ENCODE measurements around the gene TCF12. TPM values are rescaled to one million over a fixed set of nuclear protein-coding genes. Genes with fewer than 3 reads are reported as not detected.

TCF12 gene
- polyA plus RNA-seq, 2 donors, result 6.8 to 9.5 TPM

DNA sequence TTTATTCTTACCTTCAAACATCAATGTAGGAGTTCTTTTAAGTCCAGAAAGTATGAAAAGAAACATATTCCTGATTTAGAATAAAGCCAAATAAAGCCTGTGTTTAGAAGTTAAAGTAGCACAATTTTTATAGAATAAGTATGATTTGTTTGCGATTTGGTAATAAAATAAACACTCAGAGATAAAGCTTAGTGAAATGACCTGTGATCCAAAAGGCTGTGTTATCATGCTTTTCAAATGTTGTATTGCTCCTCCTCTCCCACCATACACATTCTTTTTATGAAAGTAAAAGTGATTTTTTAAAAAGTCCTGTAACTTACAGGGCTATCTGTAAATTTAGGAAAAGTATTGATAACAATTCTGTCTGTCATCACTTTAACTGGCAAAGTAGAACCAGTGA, 319.2 kb downstream of the TCF12 start:
- Histone ChIP-seq H3K9me3 (ENCODE audit: control insufficient read depth in 2 of 2, insufficient read depth in 1 of 2, low read depth in 1 of 2, low read length in 1 of 2) (no peaks in the 10 kb centered on the region), H3K4me3 (ENCODE audit: low read depth in 1 of 2, low read length in 2 of 2) (no peak overlapping the region), H3K36me3 (ENCODE audit: control insufficient read depth in 2 of 2, insufficient read depth in 2 of 2, low read length in 1 of 2) (peaks cover 0 to under 1% of the 10 kb centered on the region in 2 donors), H3K4me1 (ENCODE audit: control insufficient read depth in 2 of 2, insufficient read depth in 2 of 2, low read length in 1 of 2) (no peaks in the 10 kb centered on the region), H3K27me3 (ENCODE audit: control insufficient read depth in 1 of 2, insufficient read depth in 2 of 2, low read length in 2 of 2) (no peaks in the 10 kb centered on the region), H3K27ac (ENCODE audit: low read depth in 2 of 2, low read length in 1 of 2) (no peak overlapping the region)
- WGBS, 2 donors, result 53 to 78% methylated on average over 1 of the region's 1 CpG

GRCh38 chr15:57245130-57245529, 326.7 kb downstream of the TCF12 start:
- 39% methylated on average over 3 of the region's 3 CpGs for WGBS, 2 donors
- H3K36me3 ChIP-seq (ENCODE audit: control insufficient read depth in 2 of 2, insufficient read depth in 2 of 2, low read length in 1 of 2), result peaks cover 0 to 3% of the 10 kb centered on the region in 2 donors

DNA sequence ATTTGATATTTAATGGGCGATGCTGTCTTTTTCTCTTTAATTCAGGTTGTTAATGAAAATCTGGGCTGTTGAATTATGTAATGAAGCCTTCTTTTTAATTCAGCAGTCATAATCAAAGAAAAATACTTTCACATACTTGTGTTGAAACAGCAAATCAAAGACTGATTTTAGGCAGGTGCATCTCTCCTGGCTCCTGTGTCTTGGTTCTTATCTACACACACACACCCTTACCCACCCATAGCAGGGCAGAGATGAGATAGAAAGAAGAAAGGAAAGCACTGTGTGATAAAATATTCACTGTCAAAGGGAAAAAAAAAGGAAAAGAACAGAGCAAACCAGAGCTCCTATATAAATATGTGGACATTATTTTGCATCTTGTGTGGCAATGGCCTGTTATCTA, 327.3 kb downstream of the TCF12 start:
- no peaks in the 10 kb centered on the region for H3K9me3 ChIP-seq (ENCODE audit: control insufficient read depth in 2 of 2, insufficient read depth in 1 of 2, low read depth in 1 of 2, low read length in 1 of 2)
- 97 to 98% methylated on average over 1 of the region's 1 CpG for WGBS, 2 donors
- H3K4me3 ChIP-seq (ENCODE audit: low read depth in 1 of 2, low read length in 2 of 2), result no peak overlapping the region
- no peak overlapping the region for H3K27ac ChIP-seq (ENCODE audit: low read depth in 2 of 2, low read length in 1 of 2)
- H3K36me3 ChIP-seq (ENCODE audit: control insufficient read depth in 2 of 2, insufficient read depth in 2 of 2, low read length in 1 of 2), result peaks cover 0 to 3% of the 10 kb centered on the region in 2 donors
- H3K4me1 ChIP-seq (ENCODE audit: control insufficient read depth in 2 of 2, insufficient read depth in 2 of 2, low read length in 1 of 2), result no peaks in the 10 kb centered on the region
- H3K27me3 ChIP-seq (ENCODE audit: control insufficient read depth in 1 of 2, insufficient read depth in 2 of 2, low read length in 2 of 2), result no peaks in the 10 kb centered on the region

More at GRCh38 chr15:57245130-57245529, 326.7 kb downstream of the TCF12 start:
- Histone ChIP-seq H3K27ac (ENCODE audit: low read depth in 2 of 2, low read length in 1 of 2) (no peak overlapping the region), H3K27me3 (ENCODE audit: control insufficient read depth in 1 of 2, insufficient read depth in 2 of 2, low read length in 2 of 2) (no peaks in the 10 kb centered on the region), H3K9me3 (ENCODE audit: control insufficient read depth in 2 of 2, insufficient read depth in 1 of 2, low read depth in 1 of 2, low read length in 1 of 2) (no peaks in the 10 kb centered on the region), H3K4me3 (ENCODE audit: low read depth in 1 of 2, low read length in 2 of 2) (no peak overlapping the region), H3K4me1 (ENCODE audit: control insufficient read depth in 2 of 2, insufficient read depth in 2 of 2, low read length in 1 of 2) (no peaks in the 10 kb centered on the region)

DNA sequence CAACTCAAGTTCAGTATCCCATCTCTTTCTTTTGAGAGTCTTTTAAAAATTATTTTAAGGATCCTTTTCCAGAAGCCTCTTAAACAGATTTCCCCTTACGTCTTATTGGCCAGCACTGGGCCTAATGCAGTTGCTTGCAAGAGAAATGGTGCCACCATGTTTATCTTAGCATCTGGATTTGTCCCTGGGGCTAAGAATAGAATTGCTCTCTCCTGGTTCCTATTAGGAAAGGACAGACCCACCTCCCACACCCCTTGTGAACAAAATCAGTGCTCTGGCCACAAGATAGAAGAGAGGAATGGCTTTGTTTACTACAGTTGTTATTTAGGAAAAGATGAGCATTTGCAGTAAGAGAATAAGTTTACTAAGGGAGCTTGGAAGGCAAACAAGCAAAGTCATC, 329.6 kb downstream of the TCF12 start:
- Histone ChIP-seq H3K9me3 (ENCODE audit: control insufficient read depth in 2 of 2, insufficient read depth in 1 of 2, low read depth in 1 of 2, low read length in 1 of 2) (no peaks in the 10 kb centered on the region), H3K4me1 (ENCODE audit: control insufficient read depth in 2 of 2, insufficient read depth in 2 of 2, low read length in 1 of 2) (no peaks in the 10 kb centered on the region), H3K27ac (ENCODE audit: low read depth in 2 of 2, low read length in 1 of 2) (no peak overlapping the region), H3K4me3 (ENCODE audit: low read depth in 1 of 2, low read length in 2 of 2) (no peak overlapping the region), H3K36me3 (ENCODE audit: control insufficient read depth in 2 of 2, insufficient read depth in 2 of 2, low read length in 1 of 2) (peaks cover under 1 to 3% of the 10 kb centered on the region in 2 donors), H3K27me3 (ENCODE audit: control insufficient read depth in 1 of 2, insufficient read depth in 2 of 2, low read length in 2 of 2) (no peaks in the 10 kb centered on the region)
- WGBS, 2 donors, result 82 to 97% methylated on average over 1 of the region's 1 CpG

DNA sequence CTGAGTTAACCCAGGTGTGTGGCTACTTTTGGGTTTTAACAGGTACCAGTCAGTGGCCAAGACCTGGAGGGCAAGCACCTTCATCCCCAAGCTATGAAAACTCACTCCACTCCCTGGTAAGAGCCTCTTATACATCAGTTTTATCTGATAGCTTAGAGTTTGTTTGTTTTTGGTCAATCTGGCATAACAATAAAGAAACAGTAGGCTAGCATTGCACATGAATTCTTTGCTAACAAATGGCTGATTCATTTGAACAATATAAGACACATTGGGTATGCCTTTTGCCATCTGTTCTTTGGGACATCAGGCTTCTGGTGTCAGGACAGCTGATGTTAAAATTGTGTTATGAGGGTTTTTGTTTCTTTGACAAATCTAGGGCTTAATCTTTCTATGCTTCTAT, 332.9 kb downstream of the TCF12 start:
- Histone ChIP-seq H3K4me1 (ENCODE audit: control insufficient read depth in 2 of 2, insufficient read depth in 2 of 2, low read length in 1 of 2) (no peaks in the 10 kb centered on the region), H3K36me3 (ENCODE audit: control insufficient read depth in 2 of 2, insufficient read depth in 2 of 2, low read length in 1 of 2) (peaks cover 5% of the 10 kb centered on the region in 2 donors), H3K27me3 (ENCODE audit: control insufficient read depth in 1 of 2, insufficient read depth in 2 of 2, low read length in 2 of 2) (no peaks in the 10 kb centered on the region), H3K27ac (ENCODE audit: low read depth in 2 of 2, low read length in 1 of 2) (no peak overlapping the region), H3K4me3 (ENCODE audit: low read depth in 1 of 2, low read length in 2 of 2) (no peak overlapping the region), H3K9me3 (ENCODE audit: control insufficient read depth in 2 of 2, insufficient read depth in 1 of 2, low read depth in 1 of 2, low read length in 1 of 2) (no peaks in the 10 kb centered on the region)

DNA sequence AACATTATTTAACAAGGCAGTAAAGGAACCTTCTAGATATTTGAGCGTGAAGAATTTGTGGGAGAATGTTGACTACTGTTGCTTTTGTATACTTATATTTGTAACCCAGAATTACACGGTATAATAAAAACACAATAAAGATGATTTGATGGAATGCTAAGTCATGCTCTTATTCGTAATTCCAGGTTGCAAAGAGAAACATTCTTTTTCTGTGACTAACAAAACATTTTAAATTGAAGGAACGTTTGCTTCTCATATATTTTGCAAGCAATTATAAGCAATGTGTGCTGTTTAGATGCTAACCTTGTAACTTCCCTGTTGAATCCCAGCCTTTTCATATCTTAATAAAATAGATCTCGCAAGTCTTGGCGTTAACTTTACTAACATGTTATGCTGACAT, 333.5 kb downstream of the TCF12 start:
- H3K9me3 ChIP-seq (ENCODE audit: control insufficient read depth in 2 of 2, insufficient read depth in 1 of 2, low read depth in 1 of 2, low read length in 1 of 2), result no peaks in the 10 kb centered on the region
- 66 to 70% methylated on average over 6 of the region's 6 CpGs for WGBS, 2 donors
- no peaks in the 10 kb centered on the region for H3K27me3 ChIP-seq (ENCODE audit: control insufficient read depth in 1 of 2, insufficient read depth in 2 of 2, low read length in 2 of 2)
- H3K36me3 ChIP-seq (ENCODE audit: control insufficient read depth in 2 of 2, insufficient read depth in 2 of 2, low read length in 1 of 2), result peaks cover 5% of the 10 kb centered on the region in 2 donors
- no peaks in the 10 kb centered on the region for H3K4me1 ChIP-seq (ENCODE audit: control insufficient read depth in 2 of 2, insufficient read depth in 2 of 2, low read length in 1 of 2)
- no peak overlapping the region for H3K27ac ChIP-seq (ENCODE audit: low read depth in 2 of 2, low read length in 1 of 2)
- no peak overlapping the region for H3K4me3 ChIP-seq (ENCODE audit: low read depth in 1 of 2, low read length in 2 of 2)

DNA sequence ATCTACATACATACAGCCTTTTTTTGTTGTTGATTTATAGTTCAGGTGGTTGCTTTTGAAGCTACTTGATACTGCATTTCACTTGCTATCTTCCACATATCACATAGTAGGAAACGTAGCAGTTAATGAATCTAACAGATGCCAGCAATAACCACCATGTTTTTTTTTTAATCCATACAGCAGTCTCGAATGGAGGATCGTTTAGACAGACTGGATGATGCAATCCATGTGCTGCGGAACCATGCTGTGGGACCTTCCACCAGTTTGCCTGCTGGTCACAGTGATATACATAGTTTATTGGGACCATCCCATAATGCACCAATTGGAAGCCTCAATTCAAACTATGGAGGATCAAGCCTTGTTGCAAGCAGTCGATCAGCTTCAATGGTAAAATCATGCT, 334.6 kb downstream of the TCF12 start:
- no peak overlapping the region for H3K27ac ChIP-seq (ENCODE audit: low read depth in 2 of 2, low read length in 1 of 2)
- WGBS, 2 donors, result 83% methylated on average over 5 of the region's 5 CpGs
- no peaks in the 10 kb centered on the region for H3K9me3 ChIP-seq (ENCODE audit: control insufficient read depth in 2 of 2, insufficient read depth in 1 of 2, low read depth in 1 of 2, low read length in 1 of 2)
- H3K27me3 ChIP-seq (ENCODE audit: control insufficient read depth in 1 of 2, insufficient read depth in 2 of 2, low read length in 2 of 2), result no peaks in the 10 kb centered on the region
- H3K4me3 ChIP-seq (ENCODE audit: low read depth in 1 of 2, low read length in 2 of 2), result no peak overlapping the region
- peaks cover 3 to 5% of the 10 kb centered on the region in 2 donors for H3K36me3 ChIP-seq (ENCODE audit: control insufficient read depth in 2 of 2, insufficient read depth in 2 of 2, low read length in 1 of 2)
- no peaks in the 10 kb centered on the region for H3K4me1 ChIP-seq (ENCODE audit: control insufficient read depth in 2 of 2, insufficient read depth in 2 of 2, low read length in 1 of 2)

- H3K36me3 ChIP-seq (ENCODE audit: control insufficient read depth in 2 of 2, insufficient read depth in 2 of 2, low read length in 1 of 2), result peaks cover 3 to 5% of the 10 kb centered on the region in 2 donors
Observed at GRCh38 chr15:57253500-57253899, 335.1 kb downstream of the TCF12 start.

GRCh38 chr15:57255751-57256341, 337.4 kb downstream of the TCF12 start:
- H3K36me3 ChIP-seq (ENCODE audit: control insufficient read depth in 2 of 2, insufficient read depth in 2 of 2, low read length in 1 of 2), result peaks cover 3 to 5% of the 10 kb centered on the region in 2 donors
- no peaks in the 10 kb centered on the region for H3K4me1 ChIP-seq (ENCODE audit: control insufficient read depth in 2 of 2, insufficient read depth in 2 of 2, low read length in 1 of 2)
- H3K4me3 ChIP-seq (ENCODE audit: low read depth in 1 of 2, low read length in 2 of 2), result no peak overlapping the region
- H3K27me3 ChIP-seq (ENCODE audit: control insufficient read depth in 1 of 2, insufficient read depth in 2 of 2, low read length in 2 of 2), result no peaks in the 10 kb centered on the region
- H3K9me3 ChIP-seq (ENCODE audit: control insufficient read depth in 2 of 2, insufficient read depth in 1 of 2, low read depth in 1 of 2, low read length in 1 of 2), result no peaks in the 10 kb centered on the region
- no peak overlapping the region for H3K27ac ChIP-seq (ENCODE audit: low read depth in 2 of 2, low read length in 1 of 2)
- WGBS, 2 donors, result 90 to 96% methylated on average over 6 of the region's 6 CpGs

More at GRCh38 chr15:57253500-57253899, 335.1 kb downstream of the TCF12 start:
- WGBS, 2 donors, result 70 to 84% methylated on average over 2 of the region's 2 CpGs
- Histone ChIP-seq H3K27ac (ENCODE audit: low read depth in 2 of 2, low read length in 1 of 2) (no peak overlapping the region), H3K4me1 (ENCODE audit: control insufficient read depth in 2 of 2, insufficient read depth in 2 of 2, low read length in 1 of 2) (no peaks in the 10 kb centered on the region), H3K4me3 (ENCODE audit: low read depth in 1 of 2, low read length in 2 of 2) (no peak overlapping the region), H3K9me3 (ENCODE audit: control insufficient read depth in 2 of 2, insufficient read depth in 1 of 2, low read depth in 1 of 2, low read length in 1 of 2) (no peaks in the 10 kb centered on the region), H3K27me3 (ENCODE audit: control insufficient read depth in 1 of 2, insufficient read depth in 2 of 2, low read length in 2 of 2) (no peaks in the 10 kb centered on the region)

DNA sequence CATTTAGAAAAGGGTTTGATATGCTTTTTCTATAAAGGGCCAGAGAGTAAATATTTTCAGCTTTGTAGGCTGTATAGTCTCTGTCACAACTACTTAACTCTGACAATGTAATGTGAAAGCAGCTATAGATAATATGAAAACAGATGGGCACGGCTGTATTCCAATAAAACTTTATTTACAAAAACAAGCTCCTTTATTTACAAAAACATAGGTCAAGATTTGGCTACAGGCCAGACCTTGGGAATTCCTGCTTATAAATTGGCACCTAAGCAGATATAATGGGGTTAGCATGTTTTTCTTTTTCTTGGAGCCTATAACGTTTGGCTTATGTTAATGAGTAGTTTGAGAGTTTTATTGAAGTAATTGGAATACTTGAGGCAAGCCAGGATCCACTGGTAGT, 338.5 kb downstream of the TCF12 start:
- Histone ChIP-seq H3K36me3 (ENCODE audit: control insufficient read depth in 2 of 2, insufficient read depth in 2 of 2, low read length in 1 of 2) (peaks cover 3 to 5% of the 10 kb centered on the region in 2 donors), H3K4me3 (ENCODE audit: low read depth in 1 of 2, low read length in 2 of 2) (no peak overlapping the region), H3K4me1 (ENCODE audit: control insufficient read depth in 2 of 2, insufficient read depth in 2 of 2, low read length in 1 of 2) (no peaks in the 10 kb centered on the region), H3K27ac (ENCODE audit: low read depth in 2 of 2, low read length in 1 of 2) (no peak overlapping the region), H3K27me3 (ENCODE audit: control insufficient read depth in 1 of 2, insufficient read depth in 2 of 2, low read length in 2 of 2) (no peaks in the 10 kb centered on the region), H3K9me3 (ENCODE audit: control insufficient read depth in 2 of 2, insufficient read depth in 1 of 2, low read depth in 1 of 2, low read length in 1 of 2) (no peaks in the 10 kb centered on the region)
- WGBS, 2 donors, result 73 to 77% methylated on average over 2 of the region's 2 CpGs
